ENCODE measurements around the gene FUBP3. TPM values are rescaled to one million over a fixed set of nuclear protein-coding genes. Genes with fewer than 3 reads are reported as not detected.

Gene FUBP3
- total RNA-seq, 1 donor from 2014 or later = 36.8 TPM

DNA sequence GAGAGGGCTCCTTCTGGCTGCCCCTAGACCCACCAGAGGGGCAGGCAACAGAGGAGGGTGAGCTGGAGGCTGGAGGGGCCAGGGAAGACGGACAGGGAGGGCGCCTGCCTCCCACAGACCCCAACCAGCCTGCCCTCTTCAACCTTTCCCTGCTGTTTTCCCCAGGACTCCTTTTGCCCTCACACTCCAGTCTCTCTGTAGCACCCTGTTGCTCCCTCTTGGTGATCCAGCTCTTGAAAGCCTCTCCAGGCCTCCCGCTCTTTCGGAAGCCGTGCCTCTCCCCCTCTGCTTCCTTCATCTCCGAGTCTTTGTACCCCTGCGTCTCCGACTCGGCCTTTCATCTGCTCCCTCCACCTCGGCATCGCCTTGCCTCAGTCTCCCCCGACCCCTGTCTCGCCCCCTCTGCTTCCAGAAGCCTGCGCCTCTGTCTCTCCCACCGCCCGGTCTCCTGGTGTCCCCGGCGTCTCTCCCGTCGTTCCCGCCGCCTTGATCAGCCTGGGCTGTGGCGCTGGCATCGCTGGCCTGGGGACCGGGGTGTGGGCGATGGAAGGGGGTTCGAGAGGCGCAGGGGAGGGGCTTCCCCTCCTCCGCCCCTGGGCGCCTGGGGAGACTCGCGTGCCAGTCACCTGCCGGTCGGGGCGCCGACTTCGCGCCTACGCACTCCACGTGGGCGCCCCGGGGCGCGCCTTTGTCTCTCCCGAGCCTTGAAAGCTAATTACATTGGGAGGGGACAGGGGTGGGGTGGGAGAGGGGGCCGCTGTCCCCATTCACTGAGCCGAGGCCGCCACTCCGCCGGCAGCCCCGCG, 79.7 kb downstream of the FUBP3 start:
- intact Hi-C loops (cut with DNase I) = no loop called here
- DNase-seq (ENCODE audit: low spot score) = no peak

GRCh38 chr9:130659699-130660248, 80.4 kb downstream of the FUBP3 start:
- no peak for DNase-seq (ENCODE audit: low spot score)
- intact Hi-C loops (cut with DNase I) = no loop called here

DNA sequence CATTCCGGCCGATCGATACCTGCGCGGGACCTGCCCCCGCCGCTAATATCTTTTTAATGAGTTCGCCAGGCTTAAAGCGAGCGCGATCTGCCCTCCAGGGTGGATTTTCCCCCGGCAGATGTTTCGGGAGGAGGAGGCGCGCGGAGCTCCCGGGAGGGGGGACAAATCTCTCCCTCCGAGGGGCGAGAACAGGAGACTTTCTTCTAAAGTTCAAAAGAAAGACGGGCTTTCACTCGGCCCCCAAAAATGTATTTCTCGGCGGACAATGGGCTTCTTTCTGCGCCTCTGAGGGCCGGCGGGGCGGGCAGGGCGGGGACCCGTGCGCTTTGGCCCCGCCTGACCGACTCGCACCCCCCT, 80.9 kb downstream of the FUBP3 start:
- intact Hi-C loops (cut with DNase I) = no loop called here
- no peak for DNase-seq (ENCODE audit: low spot score)

DNA sequence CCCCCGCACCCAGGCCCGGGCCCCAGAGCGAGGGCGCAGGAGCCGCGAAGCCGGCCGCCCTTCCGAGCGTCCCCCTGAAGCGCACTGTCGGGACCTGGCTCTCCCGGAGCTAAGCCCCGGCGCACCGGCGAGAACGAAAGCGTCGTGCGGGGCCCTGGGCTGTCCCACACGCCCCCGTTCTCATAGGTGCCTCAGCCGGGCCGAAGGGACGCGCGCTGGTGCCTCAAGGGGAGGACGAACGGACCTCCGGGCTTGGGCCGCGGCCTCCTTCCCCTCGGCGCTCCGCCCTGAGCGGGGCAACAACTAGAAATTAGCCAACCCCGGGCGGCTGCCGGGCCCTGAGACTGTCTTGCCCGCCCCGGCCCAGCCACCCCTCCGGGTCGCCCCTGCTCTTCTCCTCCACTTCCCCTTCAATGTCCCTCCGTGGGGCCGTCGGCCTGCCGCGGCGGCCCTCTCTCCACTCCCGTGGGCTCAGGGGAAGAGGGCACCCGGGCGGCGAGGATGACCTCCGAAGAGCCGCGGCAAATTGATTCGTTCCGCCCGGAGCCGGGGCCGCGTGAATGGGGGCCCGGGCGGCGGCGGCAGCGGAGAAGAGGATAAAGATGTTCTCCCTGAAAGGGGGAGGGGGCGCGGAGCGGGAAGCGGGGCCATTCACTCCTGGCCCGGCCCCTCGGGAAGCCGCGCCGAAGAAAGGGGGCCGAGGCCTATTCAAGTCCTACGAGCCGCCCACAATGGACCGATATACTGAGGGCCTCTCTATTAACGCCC, 81.5 kb downstream of the FUBP3 start:
- intact Hi-C loops (cut with DNase I) = no loop called here
- DNase-seq (ENCODE audit: low spot score) = no peak

- intact Hi-C loops (cut with DNase I) = no loop called here
- DNase-seq (ENCODE audit: low spot score) = no peak
Observed at GRCh38 chr9:130661451-130662098, 82.2 kb downstream of the FUBP3 start.

- intact Hi-C loops (cut with DNase I) = no loop called here
- DNase-seq (ENCODE audit: low spot score) = no peak
Observed at GRCh38 chr9:130662099-130662969, 83.0 kb downstream of the FUBP3 start.

DNA sequence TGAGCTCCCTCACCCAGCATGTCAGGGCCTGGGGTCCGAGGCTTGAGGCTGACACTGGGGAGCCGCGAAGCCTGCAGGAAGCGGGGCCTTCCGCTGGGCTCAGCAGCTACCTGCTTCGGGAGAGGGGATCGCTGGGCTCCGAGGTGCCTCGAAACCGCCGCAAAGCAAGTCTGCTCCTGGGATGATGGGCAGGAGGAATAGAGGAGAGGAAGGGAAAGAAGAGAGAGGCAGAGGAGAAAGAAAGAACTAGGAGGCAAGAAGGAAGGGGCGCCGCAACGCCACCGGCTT, 83.5 kb downstream of the FUBP3 start:
- no peak for DNase-seq (ENCODE audit: low spot score)
- intact Hi-C loops (cut with DNase I) = no loop called here

GRCh38 chr9:130663258-130663976, 84.0 kb downstream of the FUBP3 start:
- intact Hi-C loops (cut with DNase I) = no loop called here

DNA sequence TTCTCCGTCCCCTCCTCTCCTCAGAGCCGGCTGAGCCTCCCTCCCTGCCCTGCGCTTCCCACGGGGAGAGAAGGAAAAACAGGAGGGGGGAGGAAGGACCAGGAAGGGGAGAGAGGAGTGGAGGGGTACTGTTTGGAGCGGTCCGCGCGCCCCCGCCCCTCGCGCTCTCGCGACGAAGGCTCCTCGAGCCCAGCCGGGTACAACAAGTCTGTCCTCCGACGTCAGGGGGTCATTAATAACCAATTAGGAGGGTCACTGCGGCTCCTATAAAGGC, 84.5 kb downstream of the FUBP3 start:
- intact Hi-C loops (cut with DNase I) = no loop called here
- no peak for DNase-seq (ENCODE audit: low spot score)

More at GRCh38 chr9:130663258-130663976, 84.0 kb downstream of the FUBP3 start:
- DNase-seq (ENCODE audit: low spot score) = no peak

GRCh38 chr9:130664251-130665028, 85.1 kb downstream of the FUBP3 start, which contains the start of gene PRDM12:
PRDM12 (plus strand) TSS chr9:130664594; CDS start chr9:130664654, 60 bp downstream.
- intact Hi-C loops (cut with DNase I) = no loop called here
- DNase-seq (ENCODE audit: low spot score) = no peak

DNA sequence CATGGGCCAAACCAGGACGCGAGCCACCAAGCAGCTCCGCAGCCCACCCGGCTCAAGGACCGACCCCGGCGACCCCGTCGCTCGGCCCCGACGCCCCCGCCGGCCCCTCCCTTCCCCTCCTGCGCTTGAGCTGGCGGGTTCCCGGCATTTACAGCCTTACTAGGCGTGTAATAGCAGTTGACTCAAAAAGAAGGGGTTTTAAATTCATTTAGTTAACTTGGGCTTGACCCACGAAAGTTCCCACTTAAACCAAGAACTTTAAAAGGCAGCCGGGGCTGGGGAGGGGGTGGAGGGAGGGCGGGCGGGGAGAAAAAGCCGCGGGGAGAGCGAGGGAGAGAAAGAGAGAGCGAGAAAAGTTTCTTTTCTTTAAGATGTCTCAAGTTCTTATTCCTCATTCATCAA, 85.7 kb downstream of the FUBP3 start:
- intact Hi-C loops (cut with DNase I) = no loop called here
- no peak for DNase-seq (ENCODE audit: low spot score)

GRCh38 chr9:130665431-130666392, 86.3 kb downstream of the FUBP3 start:
- no peak for DNase-seq (ENCODE audit: low spot score)
- intact Hi-C loops (cut with DNase I) = no loop called here

DNA sequence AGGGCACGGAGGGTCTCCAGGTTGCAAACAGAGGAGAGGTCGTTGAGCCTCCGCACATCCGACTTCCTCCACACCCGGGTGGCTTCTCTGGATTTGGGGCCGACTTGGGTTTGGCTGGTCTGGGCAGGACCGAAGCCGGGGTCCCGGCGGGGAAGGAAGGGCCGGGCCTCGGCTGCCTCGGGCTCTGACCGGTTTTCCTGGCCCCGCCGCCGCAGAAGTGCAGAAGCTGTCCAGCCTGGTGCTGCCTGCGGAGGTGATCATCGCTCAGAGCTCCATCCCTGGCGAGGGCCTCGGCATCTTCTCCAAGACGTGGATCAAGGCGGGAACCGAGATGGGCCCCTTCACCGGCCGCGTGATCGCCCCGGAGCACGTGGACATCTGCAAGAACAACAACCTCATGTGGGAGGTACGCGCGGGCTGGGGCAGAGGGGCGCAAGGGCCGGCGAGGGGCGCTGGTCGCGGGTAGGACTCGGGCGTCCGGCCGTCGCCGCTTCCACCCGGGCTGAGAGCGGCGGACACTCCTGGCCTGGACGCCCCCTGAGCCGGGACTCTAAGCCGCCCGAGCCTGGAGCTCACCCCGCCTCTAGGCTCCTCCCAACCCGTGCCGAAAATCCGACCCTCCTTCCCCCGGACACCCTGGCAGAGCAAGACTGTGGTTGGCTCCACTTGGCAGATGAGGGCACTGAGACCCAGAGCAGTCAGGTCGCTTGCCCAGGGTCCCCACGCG, 87.2 kb downstream of the FUBP3 start:
- intact Hi-C loops (cut with DNase I) = no loop called here
- no peak for DNase-seq (ENCODE audit: low spot score)

DNA sequence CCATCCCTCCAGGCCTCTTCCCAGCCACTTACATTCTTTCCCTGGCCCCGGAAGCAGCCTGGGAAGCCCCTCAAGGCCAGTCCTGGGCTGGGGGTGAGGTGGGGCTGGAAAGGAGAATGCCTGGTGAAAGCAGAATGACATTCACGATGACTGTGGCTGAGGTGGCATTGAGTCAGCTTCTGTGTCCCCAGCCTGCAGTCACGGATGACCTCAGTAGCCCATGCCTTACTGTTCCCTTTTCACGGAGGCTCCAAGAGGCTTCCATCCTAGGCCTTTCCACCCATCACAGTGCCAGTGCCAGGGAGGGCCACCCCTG, 87.7 kb downstream of the FUBP3 start:
- DNase-seq (ENCODE audit: low spot score) = no peak
- intact Hi-C loops (cut with DNase I) = no loop called here

GRCh38 chr9:130668196-130668595, 88.8 kb downstream of the FUBP3 start:
- intact Hi-C loops (cut with DNase I) = no loop called here
- no peak for DNase-seq (ENCODE audit: low spot score)

DNA sequence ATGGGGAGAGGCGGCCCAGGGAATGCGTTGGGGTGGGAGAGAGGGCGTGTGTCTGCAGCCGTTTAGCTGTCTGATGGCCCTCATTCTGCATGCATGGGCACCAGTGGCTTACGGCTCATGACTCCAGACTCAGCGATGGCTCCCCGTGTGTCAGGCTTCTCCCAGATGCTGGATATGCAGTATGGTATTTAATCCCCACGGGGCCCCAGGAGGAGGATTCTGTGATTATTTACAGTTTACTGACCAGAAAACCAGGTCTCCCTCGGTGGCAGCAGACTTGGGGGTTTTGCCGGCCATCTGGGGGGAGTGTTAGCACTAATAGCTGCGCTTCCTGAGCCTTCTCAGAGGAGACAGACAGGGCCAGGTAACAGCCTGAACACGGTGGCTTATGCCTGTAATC, 89.3 kb downstream of the FUBP3 start:
- intact Hi-C loops (cut with DNase I) = no loop called here
- no peak for DNase-seq (ENCODE audit: low spot score)

- no peak for DNase-seq (ENCODE audit: low spot score)
- intact Hi-C loops (cut with DNase I) = no loop called here
Observed at GRCh38 chr9:130669965-130670364, 90.6 kb downstream of the FUBP3 start.
